HepG2 (cell line): ENCODE results near the gene RBM18.

Experiments
- REST ChIP-seq, 2 experiments: IDR thresholded peaks; 2 replicates each; pipeline ENCODE4 v1.6.1; 2011 to 2012; ENCODE audit warnings: low read length in 2 of 2, borderline replicate concordance in 1 of 2, low read depth in 1 of 2, mild to moderate bottlenecking in 1 of 2, moderate library complexity in 1 of 2
- ZNF142 ChIP-seq: sonication (generic); formaldehyde crosslinking; IDR thresholded peaks from 2 replicates; pipeline ENCODE4 v1.4.0; 2020; ENCODE audit warnings: missing genetic modification reagents

GRCh38 chr9:122307061-122307460 lies 42.4 kb upstream of the RBM18 start:
- TF ChIP-seq REST (IDR thresholded peaks at IDR 0.05; ENCODE audit: borderline replicate concordance in 1 of 2, low read depth in 1 of 2, low read length in 2 of 2), result no peak
- TF ChIP-seq ZNF142 (CRISPR knock-in tag), result no peak
